ENCODE measurements around the gene WDR38.

DNA sequence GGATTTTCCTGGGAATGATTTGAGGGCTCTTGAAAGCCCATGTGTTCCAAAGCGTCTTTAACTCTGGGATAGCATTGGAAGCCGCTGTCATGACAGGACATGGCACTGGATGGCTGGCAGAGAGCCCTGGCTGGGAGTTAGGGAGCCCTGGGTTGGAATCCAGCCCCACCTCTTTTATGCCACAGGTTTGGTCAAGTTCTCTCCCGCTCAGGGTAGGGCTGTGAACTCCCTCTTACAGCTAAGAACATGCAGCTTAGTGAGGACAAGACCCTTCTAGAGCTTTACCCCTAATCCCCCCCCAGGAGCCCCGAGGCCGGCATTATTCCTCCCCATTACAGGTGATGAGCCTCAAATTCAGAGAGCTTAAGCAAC is 39.1 kb upstream of the WDR38 start:
- TF ChIP-seq POLR2A (IDR thresholded peaks at IDR 0.05; ENCODE audit: low read length) (no peak), GATA1 (IDR thresholded peaks at IDR 0.05; ENCODE audit: low read depth, low read length) (no peak)

Measured in erythroblast (primary cell).